Sciatic nerve (tissue), 2 donors: ENCODE data around the gene ZNF555. TPM values are rescaled to one million over a fixed set of nuclear protein-coding genes. Genes with fewer than 3 reads are reported as not detected.
"Not testable (repeated sequence)": the region's sequence is repeated elsewhere in the genome, so short reads cannot be mapped to it uniquely, and the experiment has no call there.

ENCODE experiments used
- ATAC-seq: fragments of 200-7000 bp; cut with Tn5 transposase; one replicate; pipeline ENCODE4 v1.9.1; 2020; ENCODE audit warnings: mild to moderate bottlenecking, moderate library complexity
- DNase-seq: peaks from one replicate; pipeline ENCODE4 v3.0.0-alpha.2; 2020; ENCODE audit warnings: low spot score
- intact Hi-C: fragments of 100-400 bp; cut with DNase I; formaldehyde crosslinking; loops from one replicate; pipeline ENCODE4 v1.14.2; 2022
- total RNA-seq: library from RNA; stranded (reverse); fragmentation: NEBNext Ultra II Directional; extraction: Animal tissue kit (Norgen Biotek cat#: 25700); gene quantifications from one replicate; pipeline ENCODE4 v1.2.1, GENCODE V29; 2021
- donor health status: DM: no; HTN: no; CAD: no.
- donor health status: DM: no; HTN: no; CAD: no.

The ZNF555 gene
- total RNA-seq, 1 donor from 2014 or later: 10.3 TPM

GRCh38 chr19:2902590-2903218 lies 61.4 kb downstream of the ZNF555 start:
- DNase-seq (no peak), ATAC-seq (no peak)
- intact Hi-C loops: no loop called here

GRCh38 chr19:2903326-2903725 lies 62.1 kb downstream of the ZNF555 start:
- DNase-seq, ATAC-seq, intact Hi-C loops: not testable (repeated sequence)

- no peak for ATAC-seq
- DNase-seq: no peak
- intact Hi-C loops: no loop called here
These were observed 64.7 kb downstream of the ZNF555 start for GRCh38 chr19:2905918-2906519.

GRCh38 chr19:2906631-2907195 lies 65.4 kb downstream of the ZNF555 start:
- intact Hi-C loops: no loop called here

More at GRCh38 chr19:2906631-2907195, 65.4 kb downstream of the ZNF555 start:
- ATAC-seq (no peak), DNase-seq (no peak)

Other genes with a start within 250 kb of the ZNF555 start
- gene GNG7, start 138.8 kb upstream of the ZNF555 start, total RNA-seq: 11.5 TPM
- gene DIRAS1, start 120.1 kb upstream of the ZNF555 start, total RNA-seq: 0.45 TPM
- 11.7 TPM for gene SLC39A3, start 101.5 kb upstream of the ZNF555 start, total RNA-seq
- 38.5 TPM for gene SGTA, start 58.2 kb upstream of the ZNF555 start, total RNA-seq
- 29.1 TPM for gene THOP1, start 56.0 kb upstream of the ZNF555 start, total RNA-seq
- 7.2 TPM for gene ZNF554, start 21.6 kb upstream of the ZNF555 start, total RNA-seq
- 0.80 TPM for gene ZNF556, start 25.9 kb downstream of the ZNF555 start, total RNA-seq
- 3.1 TPM for gene ZNF57, start 59.5 kb downstream of the ZNF555 start, total RNA-seq
- gene ZNF77, start 103.5 kb downstream of the ZNF555 start, total RNA-seq: 6.1 TPM
- 4.4 TPM for gene TLE6, start 136.1 kb downstream of the ZNF555 start, total RNA-seq
- 232 TPM for gene TLE2, start 187.8 kb downstream of the ZNF555 start, total RNA-seq
- gene TLE5, start 221.0 kb downstream of the ZNF555 start, total RNA-seq: 708 TPM